ENCODE data around the gene ADAMTS2.

ADAMTS2 gene

GRCh38 chr5:179258922-179259730, 86.1 kb downstream of the ADAMTS2 start:
- Histone ChIP-seq H2BK12ac (ENCODE audit: low read length) (no peak overlapping the region), H4K91ac (ENCODE audit: low read depth, low read length) (no peak overlapping the region), H2AFZ (ENCODE audit: insufficient read depth, low read length, poor library complexity) (no peak overlapping the region), H3K23ac (ENCODE audit: low read length) (no peak overlapping the region), H3K4me3 (ENCODE audit: low read depth, low read length) (no peak overlapping the region), H3K4ac (ENCODE audit: low read depth, low read length) (no peak overlapping the region), H3K14ac (ENCODE audit: low read length) (no peak overlapping the region), H3K9me3 (ENCODE audit: insufficient read depth, low read depth, low read length) (peaks cover 7% of the 10 kb centered on the region), H3K4me1 (ENCODE audit: control insufficient read depth in 1 of 2, insufficient read depth in 2 of 2, low read length in 2 of 2) (peaks cover 7 to 11% of the 10 kb centered on the region in 2 experiments), H3K27me3 (ENCODE audit: insufficient read depth, low read length) (no peaks in the 10 kb centered on the region), H3K79me2 (ENCODE audit: control insufficient read depth, insufficient read depth, low read length, poor library complexity) (no peaks in the 10 kb centered on the region), H4K8ac (ENCODE audit: low read depth, low read length) (no peak overlapping the region), H3K27ac (ENCODE audit: low read depth, low read length) (no peak overlapping the region), H3K79me1 (ENCODE audit: low read length) (peaks cover 2% of the 10 kb centered on the region), H2BK5ac (ENCODE audit: low read depth, low read length, poor library complexity) (no peak overlapping the region), H3K18ac (ENCODE audit: low read length) (no peak overlapping the region), H2AK5ac (ENCODE audit: low read length) (no peak overlapping the region), H2BK120ac (ENCODE audit: insufficient read depth, low read length, poor library complexity) (no peak overlapping the region), H3K4me2 (ENCODE audit: low read length) (no peak overlapping the region), H4K12ac (ENCODE audit: low read depth, low read length) (no peak overlapping the region), H3K9ac (ENCODE audit: low read length) (no peak overlapping the region), H3K36me3 (ENCODE audit: control insufficient read depth in 1 of 2, insufficient read depth in 2 of 2, low read length in 2 of 2) (peaks cover 2 to 11% of the 10 kb centered on the region in 2 experiments)
- WGBS (ENCODE audit: extremely low coverage, insufficient coverage, insufficient read length), result no CpG with 5 or more reads among the region's 26 CpGs
- DNase-seq, result no peak

- H2BK120ac ChIP-seq (ENCODE audit: insufficient read depth, low read length, poor library complexity), result no peak overlapping the region
- no CpG with 5 or more reads among the region's 23 CpGs for WGBS (ENCODE audit: extremely low coverage, insufficient coverage, insufficient read length)
- H3K27ac ChIP-seq (ENCODE audit: low read depth, low read length), result no peak overlapping the region
Observed at GRCh38 chr5:179258001-179258921, 87.0 kb downstream of the ADAMTS2 start.

GRCh38 chr5:179257176-179257682, 88.0 kb downstream of the ADAMTS2 start:
- no peak overlapping the region for H2BK12ac ChIP-seq (ENCODE audit: low read length)
- H2AK5ac ChIP-seq (ENCODE audit: low read length), result no peak overlapping the region
- H3K79me2 ChIP-seq (ENCODE audit: control insufficient read depth, insufficient read depth, low read length, poor library complexity), result no peaks in the 10 kb centered on the region
- peaks cover 7% of the 10 kb centered on the region for H3K9me3 ChIP-seq (ENCODE audit: insufficient read depth, low read depth, low read length)
- H4K12ac ChIP-seq (ENCODE audit: low read depth, low read length), result no peak overlapping the region
- H3K4me1 ChIP-seq (ENCODE audit: control insufficient read depth in 1 of 2, insufficient read depth in 2 of 2, low read length in 2 of 2), result peaks cover 7 to 11% of the 10 kb centered on the region in 2 experiments
- no peak overlapping the region for H2AFZ ChIP-seq (ENCODE audit: insufficient read depth, low read length, poor library complexity)
- H4K8ac ChIP-seq (ENCODE audit: low read depth, low read length), result no peak overlapping the region
- H3K4ac ChIP-seq (ENCODE audit: low read depth, low read length), result no peak overlapping the region
- peaks cover 2 to 11% of the 10 kb centered on the region in 2 experiments for H3K36me3 ChIP-seq (ENCODE audit: control insufficient read depth in 1 of 2, insufficient read depth in 2 of 2, low read length in 2 of 2)
- H3K27me3 ChIP-seq (ENCODE audit: insufficient read depth, low read length), result no peaks in the 10 kb centered on the region
- DNase-seq, result no peak
- no peak overlapping the region for H3K27ac ChIP-seq (ENCODE audit: low read depth, low read length)
- no CpG with 5 or more reads among the region's 29 CpGs for WGBS (ENCODE audit: extremely low coverage, insufficient coverage, insufficient read length)
- no peak overlapping the region for H3K4me2 ChIP-seq (ENCODE audit: low read length)
- no peak overlapping the region for H3K23ac ChIP-seq (ENCODE audit: low read length)
- H3K4me3 ChIP-seq (ENCODE audit: low read depth, low read length), result no peak overlapping the region
- H4K91ac ChIP-seq (ENCODE audit: low read depth, low read length), result no peak overlapping the region
- no peak overlapping the region for H3K18ac ChIP-seq (ENCODE audit: low read length)
- H3K79me1 ChIP-seq (ENCODE audit: low read length), result no peaks in the 10 kb centered on the region
- no peak overlapping the region for H3K14ac ChIP-seq (ENCODE audit: low read length)
- no peak overlapping the region for H3K9ac ChIP-seq (ENCODE audit: low read length)
- H2BK120ac ChIP-seq (ENCODE audit: insufficient read depth, low read length, poor library complexity), result no peak overlapping the region
- no peak overlapping the region for H2BK5ac ChIP-seq (ENCODE audit: low read depth, low read length, poor library complexity)

More at GRCh38 chr5:179258001-179258921, 87.0 kb downstream of the ADAMTS2 start:
- Histone ChIP-seq H3K14ac (ENCODE audit: low read length) (no peak overlapping the region), H3K9ac (ENCODE audit: low read length) (no peak overlapping the region), H3K79me2 (ENCODE audit: control insufficient read depth, insufficient read depth, low read length, poor library complexity) (no peaks in the 10 kb centered on the region), H3K79me1 (ENCODE audit: low read length) (no peaks in the 10 kb centered on the region), H2BK5ac (ENCODE audit: low read depth, low read length, poor library complexity) (no peak overlapping the region), H4K91ac (ENCODE audit: low read depth, low read length) (no peak overlapping the region), H2AK5ac (ENCODE audit: low read length) (no peak overlapping the region), H4K12ac (ENCODE audit: low read depth, low read length) (no peak overlapping the region), H3K9me3 (ENCODE audit: insufficient read depth, low read depth, low read length) (peaks cover 7% of the 10 kb centered on the region), H2AFZ (ENCODE audit: insufficient read depth, low read length, poor library complexity) (no peak overlapping the region), H3K4ac (ENCODE audit: low read depth, low read length) (no peak overlapping the region), H3K4me3 (ENCODE audit: low read depth, low read length) (no peak overlapping the region), H4K8ac (ENCODE audit: low read depth, low read length) (no peak overlapping the region), H3K18ac (ENCODE audit: low read length) (peak overlapping the region; percentile 49), H2BK12ac (ENCODE audit: low read length) (no peak overlapping the region), H3K4me2 (ENCODE audit: low read length) (no peak overlapping the region), H3K4me1 (ENCODE audit: control insufficient read depth in 1 of 2, insufficient read depth in 2 of 2, low read length in 2 of 2) (peaks cover 7 to 11% of the 10 kb centered on the region in 2 experiments), H3K27me3 (ENCODE audit: insufficient read depth, low read length) (no peaks in the 10 kb centered on the region), H3K23ac (ENCODE audit: low read length) (no peak overlapping the region), H3K36me3 (ENCODE audit: control insufficient read depth in 1 of 2, insufficient read depth in 2 of 2, low read length in 2 of 2) (peaks cover 2 to 11% of the 10 kb centered on the region in 2 experiments)
- no peak for DNase-seq

- no peak overlapping the region for H3K14ac ChIP-seq (ENCODE audit: low read length)
- no peak for DNase-seq
- H3K36me3 ChIP-seq (ENCODE audit: control insufficient read depth in 1 of 2, insufficient read depth in 2 of 2, low read length in 2 of 2), result peaks cover 2 to 11% of the 10 kb centered on the region in 2 experiments
- H2BK120ac ChIP-seq (ENCODE audit: insufficient read depth, low read length, poor library complexity), result no peak overlapping the region
- no peak overlapping the region for H4K8ac ChIP-seq (ENCODE audit: low read depth, low read length)
- no peak overlapping the region for H4K91ac ChIP-seq (ENCODE audit: low read depth, low read length)
- no peak overlapping the region for H2AK5ac ChIP-seq (ENCODE audit: low read length)
- peaks cover 4 to 8% of the 10 kb centered on the region in 2 experiments for H3K4me1 ChIP-seq (ENCODE audit: control insufficient read depth in 1 of 2, insufficient read depth in 2 of 2, low read length in 2 of 2)
- H4K12ac ChIP-seq (ENCODE audit: low read depth, low read length), result no peak overlapping the region
- H3K4me3 ChIP-seq (ENCODE audit: low read depth, low read length), result no peak overlapping the region
- no CpG with 5 or more reads among the region's 23 CpGs for WGBS (ENCODE audit: extremely low coverage, insufficient coverage, insufficient read length)
- H2AFZ ChIP-seq (ENCODE audit: insufficient read depth, low read length, poor library complexity), result no peak overlapping the region
- H3K4me2 ChIP-seq (ENCODE audit: low read length), result no peak overlapping the region
- no peaks in the 10 kb centered on the region for H3K79me1 ChIP-seq (ENCODE audit: low read length)
- H3K9me3 ChIP-seq (ENCODE audit: insufficient read depth, low read depth, low read length), result peaks cover 7% of the 10 kb centered on the region
- no peak overlapping the region for H3K9ac ChIP-seq (ENCODE audit: low read length)
- no peak overlapping the region for H3K23ac ChIP-seq (ENCODE audit: low read length)
- no peaks in the 10 kb centered on the region for H3K27me3 ChIP-seq (ENCODE audit: insufficient read depth, low read length)
- no peak overlapping the region for H2BK5ac ChIP-seq (ENCODE audit: low read depth, low read length, poor library complexity)
- H3K79me2 ChIP-seq (ENCODE audit: control insufficient read depth, insufficient read depth, low read length, poor library complexity), result no peaks in the 10 kb centered on the region
- H2BK12ac ChIP-seq (ENCODE audit: low read length), result no peak overlapping the region
- no peak overlapping the region for H3K18ac ChIP-seq (ENCODE audit: low read length)
- H3K27ac ChIP-seq (ENCODE audit: low read depth, low read length), result no peak overlapping the region
- H3K4ac ChIP-seq (ENCODE audit: low read depth, low read length), result no peak overlapping the region
Observed at GRCh38 chr5:179256328-179257175, 88.7 kb downstream of the ADAMTS2 start.
